Mesenchymal stem cell (in vitro differentiated cells and primary cell): ENCODE data around the gene SNX10.

Source experiments
- DNase-seq: peaks from one replicate; pipeline ENCODE4 v3.0.0-alpha.2; 2013
- H2AFZ ChIP-seq: one replicate; pipeline ENCODE4 v1.6.1; 2013; ENCODE audit warnings: low read depth, mild to moderate bottlenecking, control low read depth, inconsistent platforms, low read length, moderate library complexity
- H2AK5ac ChIP-seq: 2 replicates; pipeline ENCODE4 v1.6.1; 2013; ENCODE audit warnings: low read length, moderate library complexity, mild to moderate bottlenecking, inconsistent platforms; ENCODE audit not compliant: severe bottlenecking
- H2BK120ac ChIP-seq: one replicate; pipeline ENCODE4 v1.6.1; 2013; ENCODE audit warnings: low read depth, mild to moderate bottlenecking, inconsistent platforms, low read length, moderate library complexity
- H2BK12ac ChIP-seq, 2 experiments: one replicate each; pipeline ENCODE4 v1.6.1; 2013; ENCODE audit warnings: inconsistent platforms in 2 of 2, low read length in 2 of 2, mild to moderate bottlenecking in 2 of 2, moderate library complexity in 2 of 2, control low read depth in 1 of 2
- H2BK15ac ChIP-seq: one replicate; pipeline ENCODE4 v1.6.1; 2013; ENCODE audit warnings: mild to moderate bottlenecking, low read depth, inconsistent platforms; ENCODE audit not compliant: poor library complexity, severe bottlenecking
- H2BK5ac ChIP-seq: 2 replicates; pipeline ENCODE4 v1.6.1; 2013; ENCODE audit warnings: low read depth, mild to moderate bottlenecking, low read length, control low read depth, inconsistent platforms; ENCODE audit not compliant: poor library complexity, severe bottlenecking
- H3K14ac ChIP-seq, 2 experiments: one replicate each; pipeline ENCODE4 v1.6.1; 2013; ENCODE audit warnings: inconsistent platforms in 2 of 2, low read length in 2 of 2, control low read depth in 1 of 2, mild to moderate bottlenecking in 1 of 2, moderate library complexity in 1 of 2
- H3K18ac ChIP-seq, 2 experiments: one replicate each; pipeline ENCODE4 v1.6.1; 2013; ENCODE audit warnings: inconsistent platforms in 2 of 2, low read length in 2 of 2, control low read depth in 1 of 2, low read depth in 1 of 2, mild to moderate bottlenecking in 1 of 2
- H3K23ac ChIP-seq, 2 experiments: one replicate each; pipeline ENCODE4 v1.6.1; 2013; ENCODE audit warnings: inconsistent platforms in 2 of 2, low read length in 2 of 2, mild to moderate bottlenecking in 2 of 2, moderate library complexity in 2 of 2, control low read depth in 1 of 2
- H3K27ac ChIP-seq: 2 replicates; pipeline ENCODE4 v1.5.1; 2013; ENCODE audit warnings: mild to moderate bottlenecking, moderate library complexity, low read length, control low read depth, inconsistent platforms; ENCODE audit not compliant: poor library complexity, severe bottlenecking
- H3K27me3 ChIP-seq, 2 experiments: 2 replicates each; pipeline versions ENCODE4 v1.6.1 to v1.7.0; 2013; ENCODE audit warnings: low read length in 2 of 2, mild to moderate bottlenecking in 2 of 2, moderate library complexity in 2 of 2, control low read depth in 1 of 2, inconsistent platforms in 1 of 2; ENCODE audit not compliant: control insufficient read depth in 1 of 2, insufficient read depth in 1 of 2
- H3K36me3 ChIP-seq, 2 experiments: 2 replicates each; pipeline versions ENCODE4 v1.6.1 to v1.7.0; 2013; ENCODE audit warnings: low read length in 2 of 2, control low read depth in 1 of 2, inconsistent platforms in 1 of 2, low read depth in 1 of 2, mild to moderate bottlenecking in 1 of 2; ENCODE audit not compliant: insufficient read depth in 2 of 2, control insufficient read depth in 1 of 2
- H3K4ac ChIP-seq, 2 experiments: one replicate each; pipeline ENCODE4 v1.6.1; 2013; ENCODE audit warnings: inconsistent platforms in 2 of 2, low read length in 2 of 2, mild to moderate bottlenecking in 2 of 2, moderate library complexity in 2 of 2, control low read depth in 1 of 2, low read depth in 1 of 2
- H3K4me1 ChIP-seq: 2 replicates; pipeline ENCODE4 v1.6.1; 2013; ENCODE audit warnings: low read depth, low read length, control low read depth; ENCODE audit not compliant: control insufficient read depth, insufficient read depth
- H3K4me2 ChIP-seq: 2 replicates; pipeline ENCODE4 v1.6.1; 2013; ENCODE audit warnings: low read length, mild to moderate bottlenecking, inconsistent platforms; ENCODE audit not compliant: poor library complexity, severe bottlenecking
- H3K4me3 ChIP-seq, 2 experiments: 2 replicates each; pipeline versions ENCODE4 v1.5.1 to v1.7.0; 2013; ENCODE audit warnings: low read length in 2 of 2, mild to moderate bottlenecking in 2 of 2, control low read depth in 1 of 2, low read depth in 1 of 2; ENCODE audit not compliant: insufficient read depth in 1 of 2
- H3K79me1 ChIP-seq: replicated peaks from 2 replicates; pipeline ENCODE4 v1.6.1; 2013; ENCODE audit warnings: mild to moderate bottlenecking, control low read depth, low read length, inconsistent platforms; ENCODE audit not compliant: poor library complexity, severe bottlenecking
- H3K9ac ChIP-seq: 2 replicates; pipeline ENCODE4 v1.7.0; 2013; ENCODE audit warnings: mild to moderate bottlenecking, low read length, moderate library complexity
- H3K9me3 ChIP-seq: 2 replicates; pipeline ENCODE4 v1.7.0; 2013; ENCODE audit warnings: mild to moderate bottlenecking, low read length; ENCODE audit not compliant: control insufficient read depth
- H4K8ac ChIP-seq: one replicate; pipeline ENCODE4 v1.6.1; 2013; ENCODE audit warnings: inconsistent platforms, mild to moderate bottlenecking, low read length, moderate library complexity
- H4K91ac ChIP-seq: one replicate; pipeline ENCODE4 v1.6.1; 2013; ENCODE audit warnings: mild to moderate bottlenecking, low read length, inconsistent platforms
- WGBS: methylation state at CpG from one replicate; pipeline ENCODE4 v1.1.7; 2013; ENCODE audit warnings: mixed read lengths; 5-methylcytosine and 5-hydroxymethylcytosine counted together

The SNX10 gene

GRCh38 chr7:26356229-26356628, 64.6 kb downstream of the SNX10 start:
- Histone ChIP-seq H2BK15ac (no peak overlapping the region), H2BK120ac (no peak overlapping the region), H3K27ac (no peak overlapping the region), H2BK12ac (no peak overlapping the region), H3K18ac (no peak overlapping the region), H3K4me2 (no peak overlapping the region), H4K91ac (no peak overlapping the region), H3K23ac (no peak overlapping the region), H3K14ac (no peak overlapping the region), H3K36me3 (no peaks in the 10 kb centered on the region), H3K9me3 (no peaks in the 10 kb centered on the region), H2AFZ (no peak overlapping the region), H2BK5ac (no peak overlapping the region), H3K79me1 (no peaks in the 10 kb centered on the region), H3K4me1 (no peaks in the 10 kb centered on the region), H2AK5ac (no peak overlapping the region), H3K27me3 (no peaks in the 10 kb centered on the region), H3K9ac (no peak overlapping the region), H3K4me3 (no peak overlapping the region), H3K4ac (no peak overlapping the region), H4K8ac (no peak overlapping the region)
- no peak for DNase-seq
- 94% methylated on average over 3 of the region's 3 CpGs for WGBS

GRCh38 chr7:26356929-26357798, 65.5 kb downstream of the SNX10 start:
- no peak overlapping the region for H2BK120ac ChIP-seq
- H3K23ac ChIP-seq = no peak overlapping the region
- no peak overlapping the region for H2AK5ac ChIP-seq
- H3K9me3 ChIP-seq = no peaks in the 10 kb centered on the region
- no peak overlapping the region for H3K4ac ChIP-seq
- DNase-seq = no peak
- H3K27ac ChIP-seq = no peak overlapping the region
- H3K9ac ChIP-seq = no peak overlapping the region
- H4K8ac ChIP-seq = no peak overlapping the region
- H2BK5ac ChIP-seq = no peak overlapping the region
- no peak overlapping the region for H3K4me2 ChIP-seq
- 84% methylated on average over 4 of the region's 4 CpGs for WGBS
- H2AFZ ChIP-seq = no peak overlapping the region
- no peaks in the 10 kb centered on the region for H3K4me1 ChIP-seq
- no peak overlapping the region for H3K14ac ChIP-seq
- H3K27me3 ChIP-seq = no peaks in the 10 kb centered on the region
- H3K36me3 ChIP-seq = no peaks in the 10 kb centered on the region
- no peak overlapping the region for H3K4me3 ChIP-seq
- H4K91ac ChIP-seq = no peak overlapping the region
- H3K18ac ChIP-seq = no peak overlapping the region
- H2BK12ac ChIP-seq = no peak overlapping the region
- no peak overlapping the region for H2BK15ac ChIP-seq
- no peaks in the 10 kb centered on the region for H3K79me1 ChIP-seq

GRCh38 chr7:26357799-26358151, 66.1 kb downstream of the SNX10 start:
- no peak overlapping the region for H2BK5ac ChIP-seq
- H2BK120ac ChIP-seq = no peak overlapping the region
- no peak overlapping the region for H3K9ac ChIP-seq
- H3K4me3 ChIP-seq = no peak overlapping the region
- no peak overlapping the region for H2BK12ac ChIP-seq
- H3K27me3 ChIP-seq = no peaks in the 10 kb centered on the region
- H3K4me2 ChIP-seq = no peak overlapping the region
- no peak overlapping the region for H4K91ac ChIP-seq
- WGBS = 85% methylated on average over 1 of the region's 2 CpGs
- no peaks in the 10 kb centered on the region for H3K4me1 ChIP-seq
- H3K4ac ChIP-seq = no peak overlapping the region
- H4K8ac ChIP-seq = no peak overlapping the region
- no peak overlapping the region for H3K14ac ChIP-seq
- no peak overlapping the region for H3K27ac ChIP-seq
- H3K18ac ChIP-seq = no peak overlapping the region
- no peak overlapping the region for H2AFZ ChIP-seq
- H3K36me3 ChIP-seq = no peaks in the 10 kb centered on the region
- no peak overlapping the region for H2BK15ac ChIP-seq
- no peaks in the 10 kb centered on the region for H3K9me3 ChIP-seq
- DNase-seq = no peak
- H2AK5ac ChIP-seq = no peak overlapping the region
- no peaks in the 10 kb centered on the region for H3K79me1 ChIP-seq
- H3K23ac ChIP-seq = no peak overlapping the region

- H2BK12ac ChIP-seq = no peak overlapping the region
- no peak overlapping the region for H2AFZ ChIP-seq
- H3K4me2 ChIP-seq = no peak overlapping the region
- H4K91ac ChIP-seq = no peak overlapping the region
- no peak overlapping the region for H3K4me3 ChIP-seq
- H3K36me3 ChIP-seq = no peaks in the 10 kb centered on the region
- no peak overlapping the region for H3K4ac ChIP-seq
- H3K14ac ChIP-seq = no peak overlapping the region
- H2BK120ac ChIP-seq = no peak overlapping the region
- H2BK15ac ChIP-seq = no peak overlapping the region
- H3K79me1 ChIP-seq = no peaks in the 10 kb centered on the region
- H3K18ac ChIP-seq = no peak overlapping the region
- no peak overlapping the region for H3K27ac ChIP-seq
- no peak overlapping the region for H3K23ac ChIP-seq
- no peaks in the 10 kb centered on the region for H3K27me3 ChIP-seq
- no peak for DNase-seq
- no peaks in the 10 kb centered on the region for H3K9me3 ChIP-seq
- H2AK5ac ChIP-seq = no peak overlapping the region
- H4K8ac ChIP-seq = no peak overlapping the region
- H2BK5ac ChIP-seq = no peak overlapping the region
- H3K4me1 ChIP-seq = peaks cover 2% of the 10 kb centered on the region
- 68% methylated on average over 2 of the region's 3 CpGs for WGBS
- no peak overlapping the region for H3K9ac ChIP-seq
These were observed 69.0 kb downstream of the SNX10 start for GRCh38 chr7:26360650-26361049.
